K562 (cell line): ENCODE results near the gene AP3M1. TPM values are rescaled to one million over a fixed set of nuclear protein-coding genes. Genes with fewer than 3 reads are reported as not detected.

ENCODE experiments used
- ATAC-seq: fragments of 200-7000 bp; cut with Tn5 transposase; 3 replicates; pipeline ENCODE4 v1.9.1; 2020; ENCODE audit warnings: moderate library complexity
- BruUV-seq: library from RNA; stranded (reverse); fragments of 400-500 nt; replicated peaks from 2 replicates; lab custom pipeline; 2021; lab: Mats Ljungman, UMichigan
- CTCF ChIA-PET: fragments of 300-600 bp; formaldehyde crosslinking; extraction: SDS; loops from one replicate; lab custom pipeline; 2021; ENCODE audit warnings: low intra/inter-chr PET ratio; lab: Yijun Ruan, JAX
- POLR2A ChIA-PET: fragments of 300-600, 350-650 bp; sonication (Branson Sonifier 250); formaldehyde crosslinking; extraction: SDS; loops from one replicate; lab custom pipeline; 2021; ENCODE audit warnings: antibody characterized with exemption, inconsistent platforms; lab: Yijun Ruan, JAX
- DNase-seq, 4 experiments: peaks; one replicate each; pipeline versions ENCODE4 v3.0.0 to v3.0.0-alpha.2; 2011 to 2018; ENCODE audit warnings: low spot score in 3 of 4, mixed read lengths in 3 of 4; ENCODE audit errors: extremely low read depth in 1 of 4
- FAIRE-seq: peaks from 2 replicates; lab custom pipeline; 2011; peaks lifted over from hg19 to GRCh38; lab: Jason Lieb, UNC
- H2AFZ ChIP-seq: 2 replicates; pipeline ENCODE4 v1.6.0; 2011; ENCODE audit warnings: low read depth, low read length, control low read depth, inconsistent platforms
- H3K27ac ChIP-seq: fragments of 200-600 bp; 3 replicates; pipeline ENCODE4 v1.8.0; 2011; ENCODE audit warnings: low read depth, mild to moderate bottlenecking, control low read depth, inconsistent platforms, low read length, moderate library complexity, mixed read lengths; ENCODE audit errors: extremely low read depth
- H3K27me3 ChIP-seq, 2 experiments: fragments of 300-600 bp in 1 of 2; 2 replicates in 1 of 2; 3 replicates in 1 of 2; pipeline versions ENCODE4 v1.6.0 to v1.8.0; 2011; ENCODE audit warnings: inconsistent platforms in 2 of 2, low read length in 2 of 2, mild to moderate bottlenecking in 1 of 2, mixed read lengths in 1 of 2, moderate library complexity in 1 of 2; ENCODE audit not compliant: control insufficient read depth in 2 of 2, insufficient read depth in 2 of 2
- H3K36me3 ChIP-seq: fragments of 300-600 bp; 3 replicates; pipeline ENCODE4 v1.8.0; 2011; ENCODE audit warnings: mild to moderate bottlenecking, low read length, inconsistent platforms; ENCODE audit not compliant: control insufficient read depth, insufficient read depth
- H3K4me1 ChIP-seq, 2 experiments: fragments of 200-600 bp in 1 of 2; replicated peaks in 1 of 2; 2 replicates in 1 of 2; 3 replicates in 1 of 2; pipeline versions ENCODE4 v1.5.1 to v1.8.0; 2011; ENCODE audit warnings: inconsistent platforms in 2 of 2, low read length in 2 of 2, mild to moderate bottlenecking in 1 of 2, mixed read lengths in 1 of 2, moderate library complexity in 1 of 2; ENCODE audit not compliant: control insufficient read depth in 2 of 2, insufficient read depth in 2 of 2
- H3K4me2 ChIP-seq: 2 replicates; pipeline ENCODE4 v1.6.1; 2011; ENCODE audit warnings: low read length, control low read depth, inconsistent platforms, mixed read lengths; ENCODE audit not compliant: insufficient read depth
- H3K4me3 ChIP-seq: fragments of 200-600 bp; sonication (generic), shearing (Covaris generic); 2 replicates; pipeline ENCODE4 v1.5.1; 2016; ENCODE audit warnings: control low read depth, inconsistent platforms
- H3K79me2 ChIP-seq: fragments of 200-600 bp; 3 replicates; pipeline ENCODE4 v1.8.0; 2011; ENCODE audit warnings: low read length, inconsistent platforms; ENCODE audit not compliant: control insufficient read depth, insufficient read depth
- H3K9ac ChIP-seq, 2 experiments: 2 replicates each; pipeline versions ENCODE4 v1.6.0 to v1.6.1; 2011; ENCODE audit warnings: low read depth in 2 of 2, low read length in 2 of 2, control low read depth in 1 of 2, inconsistent platforms in 1 of 2, mild to moderate bottlenecking in 1 of 2, mixed read lengths in 1 of 2; ENCODE audit not compliant: insufficient read depth in 1 of 2
- H3K9me1 ChIP-seq: one replicate; pipeline ENCODE4 v1.6.0; 2011; ENCODE audit warnings: inconsistent platforms, mild to moderate bottlenecking, low read length, moderate library complexity; ENCODE audit not compliant: control insufficient read depth, insufficient read depth
- H3K9me3 ChIP-seq: replicated peaks from 2 replicates; pipeline ENCODE4 v1.5.1; 2011; ENCODE audit warnings: low read depth, low read length, inconsistent platforms; ENCODE audit not compliant: control insufficient read depth, insufficient read depth
- H4K20me1 ChIP-seq: replicated peaks from 2 replicates; pipeline ENCODE4 v1.6.1; 2011; ENCODE audit warnings: low read length, inconsistent platforms, mixed read lengths; ENCODE audit not compliant: control insufficient read depth, insufficient read depth
- ATF4 ChIP-seq: fragments of 450-650 bp; formaldehyde crosslinking; IDR thresholded peaks from 2 replicates; pipeline ENCODE4 v1.4.0; 2022; ENCODE audit warnings: mild to moderate bottlenecking, moderate library complexity
- BACH1 ChIP-seq: fragments of 200-800 bp; sonication (Bioruptor generic); IDR thresholded peaks from 2 replicates; pipeline ENCODE4 v1.6.1; 2016; ENCODE audit warnings: missing genetic modification characterization, missing compliant biosample characterization
- BRCA1 ChIP-seq, 2 experiments: fragments of 450-650 bp in 1 of 2; sonication (generic) in 1 of 2; formaldehyde crosslinking in 1 of 2; IDR thresholded peaks; 2 replicates each; pipeline versions ENCODE4 v1.5.0 to v1.6.1; 2017 to 2020; ENCODE audit warnings: mild to moderate bottlenecking in 1 of 2, missing genetic modification reagents in 1 of 2
- CHD4 ChIP-seq: fragments of 200-600 bp; sonication (generic); IDR thresholded peaks from 3 replicates; pipeline ENCODE4 v1.6.1; 2012; ENCODE audit warnings: low read depth, mild to moderate bottlenecking, mixed read lengths, low read length, inconsistent platforms; ENCODE audit not compliant: insufficient read depth, insufficient replicate concordance, poor library complexity, severe bottlenecking
- DDX20 ChIP-seq: fragments of 450-650 bp; IDR thresholded peaks from 2 replicates; pipeline ENCODE4 v1.6.1; 2016; ENCODE audit warnings: missing genetic modification characterization, low read depth, mild to moderate bottlenecking, missing compliant biosample characterization, moderate library complexity
- E2F5 ChIP-seq: sonication (generic); formaldehyde crosslinking; IDR thresholded peaks from 2 replicates; pipeline ENCODE4 v1.8.0; 2022; ENCODE audit warnings: mild to moderate bottlenecking, missing genetic modification reagents
- EP300 ChIP-seq: IDR thresholded peaks from 2 replicates; pipeline ENCODE4 v1.6.1; 2012; ENCODE audit warnings: low read length, improper control_type of control experiment
- KAT7 ChIP-seq: sonication (generic); formaldehyde crosslinking; IDR thresholded peaks from 2 replicates; pipeline ENCODE4 v1.8.0; 2022; ENCODE audit warnings: missing genetic modification reagents, mild to moderate bottlenecking, borderline replicate concordance
- KHSRP ChIP-seq: fragments of 450-650 bp; IDR thresholded peaks from 2 replicates; pipeline ENCODE4 v1.6.1; 2017
- NKRF ChIP-seq: fragments of 450-650 bp; IDR thresholded peaks from 2 replicates; pipeline ENCODE4 v1.6.1; 2016; ENCODE audit warnings: borderline replicate concordance
- RAD21 ChIP-seq, 2 experiments: fragments of 250-450 bp in 1 of 2; fragments of 450-650 bp in 1 of 2; sonication (Bioruptor Pico) in 1 of 2; formaldehyde crosslinking in 1 of 2; IDR thresholded peaks in 1 of 2; conservative IDR thresholded peaks in 1 of 2; 2 replicates each; pipeline versions ENCODE4 v1.4.0 to v1.8.0; 2020 to 2022; ENCODE audit warnings: mild to moderate bottlenecking in 2 of 2, moderate library complexity in 1 of 2
- SMARCA5 ChIP-seq: fragments of 450-650 bp; IDR thresholded peaks from 2 replicates; pipeline ENCODE4 v1.6.1; 2016
- TCF15 ChIP-seq: fragments of 250-450 bp; sonication (Bioruptor Pico); IDR thresholded peaks from 2 replicates; pipeline ENCODE4 v1.8.0; 2022; ENCODE audit warnings: moderate library complexity, mild to moderate bottlenecking, inconsistent platforms
- TEAD1 ChIP-seq, 2 experiments: fragments of 450-650 bp in 1 of 2; sonication (generic) in 1 of 2; formaldehyde crosslinking; IDR thresholded peaks; 2 replicates each; pipeline versions ENCODE4 v1.4.0 to v1.8.0; 2020 to 2022; ENCODE audit warnings: mild to moderate bottlenecking in 2 of 2, missing genetic modification reagents in 1 of 2
- YBX1 ChIP-seq: fragments of 450-650 bp; IDR thresholded peaks from 2 replicates; pipeline ENCODE4 v1.7.1; 2016; ENCODE audit warnings: mild to moderate bottlenecking
- ZBED1 ChIP-seq: IDR thresholded peaks from 2 replicates; pipeline ENCODE4 v1.6.1; 2014
- ZFP36 ChIP-seq: fragments of 150-350 bp; IDR thresholded peaks from 2 replicates; pipeline ENCODE4 v1.6.1; 2018; ENCODE audit warnings: low read length, low read depth; ENCODE audit not compliant: partially characterized antibody
- ZNF23 ChIP-seq: fragments of 250-450 bp; sonication (Bioruptor Pico); IDR thresholded peaks from 2 replicates; pipeline ENCODE4 v1.4.0; 2020; ENCODE audit warnings: mild to moderate bottlenecking
- ZNF282 ChIP-seq: sonication (generic); formaldehyde crosslinking; IDR thresholded peaks from 2 replicates; pipeline ENCODE4 v1.8.1; 2023; ENCODE audit warnings: missing genetic modification reagents
- ZNF785 ChIP-seq: fragments of 250-450 bp; sonication (Bioruptor Pico); IDR thresholded peaks from 2 replicates; pipeline ENCODE4 v1.4.0; 2020; ENCODE audit warnings: mild to moderate bottlenecking
- WGBS: fragments of 100-300 bp; shearing (Covaris generic); methylation state at CpG from one replicate; pipeline ENCODE4 v1.1.6; 2016; ENCODE audit warnings: low coverage, mixed read lengths; ENCODE audit not compliant: insufficient coverage; ENCODE audit errors: missing lambda C conversion rate; 5-methylcytosine and 5-hydroxymethylcytosine counted together
- in situ Hi-C: fragments of 300-500 bp; cut with MboI; formaldehyde crosslinking; loops from 4 replicates; pipeline ENCODE4 v1.15.0; 2018; ENCODE audit warnings: inconsistent platforms, mixed read lengths
- intact Hi-C: fragments of 100-400 bp; cut with micrococcal nuclease; formaldehyde crosslinking; loops from 2 replicates; pipeline ENCODE4 v1.14.2; 2022
- polyA plus RNA-seq, 8 experiments: library from polyadenylated mRNA; depleted of rRNA in 4 of 8; stranded (reverse) in 5 of 8; unstranded in 3 of 8; fragments of >200 nt; fragmentation: Nextera tagmentation in 2 of 8; fragmentation: Illumina TruSeq in 1 of 8; extraction: Ambion mirVana in 2 of 8; extraction: Trizol in 1 of 8; gene quantifications; 2 replicates each; pipeline versions ENCODE4 v1.2.1 to v1.2.3, GENCODE V29; 2011 to 2014; ENCODE audit warnings: inconsistent platforms in 1 of 8, missing spikeins in 1 of 8
- total RNA-seq, 7 experiments: library from RNA; depleted of rRNA in 6 of 7; stranded (reverse); fragments of >200 nt in 6 of 7; fragmentation: Illumina TruSeq in 2 of 7; extraction: Trizol in 2 of 7; gene quantifications; 2 replicates each; pipeline versions ENCODE4 v1.2.1 to v1.2.3, GENCODE V29; 2011 to 2021; ENCODE audit warnings: low replicate concordance in 1 of 7

The AP3M1 gene
- total and polyA plus RNA-seq, 9 of the 15 experiments (the other 6 are each of a cell fraction or from before 2014, with no cell fraction given), result 44.3 to 135 (median 67.6) TPM

- ATAC-seq (no peak), FAIRE-seq (no peak), DNase-seq (no peak)
- H3K36me3 ChIP-seq, result peaks cover 91% of the 10 kb centered on the region
- no TSS peak for BruUV-seq
- POLR2A ChIA-PET, result interaction anchor here (1.2 to 2.8 kb wide), 5 partner anchors 13 to 19 kb away, joined by 3 to 18 read pairs (median 4); no protein-coding TSS in a partner anchor
- no peaks in the 10 kb centered on the region for H3K9me1 ChIP-seq
- H3K4me1 ChIP-seq, result no peaks in the 10 kb centered on the region
- CTCF ChIA-PET, result no interaction called here
- in situ Hi-C loops, result no loop called here
- H3K79me2 ChIP-seq, result no peaks in the 10 kb centered on the region
- H4K20me1 ChIP-seq, result no peaks in the 10 kb centered on the region
- no peaks in the 10 kb centered on the region for H3K9me3 ChIP-seq
- TF ChIP-seq NKRF (no peak), ZBED1 (no peak), TEAD1 (CRISPR knock-in tag; IDR thresholded peaks at IDR 0.05) (no peak), SMARCA5 (no peak), EP300 (no peak), ATF4 (CRISPR knock-in tag) (no peak), KHSRP (no peak), BACH1 (tag) (no peak), RAD21 (CRISPR knock-in tag; conservative IDR thresholded peaks at IDR 0.05 in 1 of 2, IDR thresholded peaks at IDR 0.05 in 1 of 2) (no peak), KAT7 (CRISPR knock-in tag) (no peak), DDX20 (no peak), E2F5 (no peak), BRCA1 (IDR thresholded peaks at IDR 0.05) (no peak), BRCA1 (CRISPR knock-in tag; IDR thresholded peaks at IDR 0.05) (no peak), ZFP36 (no peak), YBX1 (no peak), ZNF23 (no peak), TCF15 (no peak), ZNF282 (no peak), CHD4 (no peak), ZNF785 (no peak)
- no peak overlapping the region for H3K4me3 ChIP-seq
- no peak overlapping the region for H2AFZ ChIP-seq
- WGBS, result 86% methylated on average over 7 of the region's 7 CpGs
- no peak overlapping the region; a peak in 1 of 4 replicates for H3K9ac ChIP-seq
- no peak overlapping the region for H3K27ac ChIP-seq
- H3K27me3 ChIP-seq, result no peaks in the 10 kb centered on the region
- no peak overlapping the region for H3K4me2 ChIP-seq
- intact Hi-C loops, result no loop called here
Observed at GRCh38 chr10:74094231-74094630, 56.4 kb downstream of the AP3M1 start.
